Activated CD8-positive, alpha-beta memory T cell treated with anti-CD3 and anti-CD28 coated beads, Interleukin-2, amount 50 U/mL, for 24 hours (primary cell): ENCODE results near the gene ASB11.

Experiments
- DNase-seq: peaks from one replicate; pipeline ENCODE4 v3.0.0-alpha.2; 2020; ENCODE audit errors: extremely low read depth

Gene ASB11

GRCh38 chrX:15315509-15315908 lies at the start of gene ASB11:
TSS of gene ASB11 (minus strand) at chrX:15315640. CDS start at chrX:15315605, 35 bp downstream.
- no peak for DNase-seq

DNA sequence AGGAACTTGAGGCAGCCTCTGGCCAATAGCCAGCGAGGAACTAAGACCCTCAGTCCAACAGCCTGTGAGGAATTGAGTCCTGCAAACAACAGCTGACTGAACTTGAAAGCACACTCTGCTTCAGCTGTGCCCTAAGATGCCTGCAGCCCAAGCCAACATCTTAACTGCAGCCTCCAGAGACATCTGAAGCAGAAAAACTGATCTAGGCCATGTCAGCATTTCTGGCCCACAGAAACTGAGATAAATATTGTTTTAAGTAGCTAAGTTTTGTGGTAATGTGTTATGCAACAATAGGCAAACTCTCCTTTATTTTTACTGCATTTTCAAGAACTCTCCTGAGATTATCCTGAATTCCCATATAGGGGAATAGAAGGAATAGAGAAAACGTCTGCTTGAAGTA lies 44.3 kb upstream of the ASB11 start:
- no peak for DNase-seq

DNA sequence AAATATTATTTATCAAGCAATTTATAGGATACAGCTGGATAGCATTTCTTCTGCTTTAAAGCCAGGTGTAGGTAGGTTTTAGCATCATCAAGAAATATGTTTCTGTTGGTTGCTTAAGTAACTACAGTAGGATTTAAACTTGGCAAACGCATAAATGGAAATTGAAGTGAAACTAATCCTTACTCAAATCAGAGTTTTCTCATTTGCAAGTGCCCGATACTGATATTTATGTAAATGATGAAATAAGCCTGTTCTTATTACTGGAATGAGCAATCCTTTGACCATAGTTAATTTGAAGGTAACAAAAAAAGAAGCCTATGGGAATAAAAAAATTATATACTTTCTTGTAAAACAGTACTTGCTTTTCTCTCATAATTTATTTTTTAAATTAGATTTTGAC lies 43.1 kb upstream of the ASB11 start:
- no peak for DNase-seq

GRCh38 chrX:15356444-15356843 lies 41.0 kb upstream of the ASB11 start:
- DNase-seq: no peak

- no peak for DNase-seq
Observed at GRCh38 chrX:15350329-15350996, 35.0 kb upstream of the ASB11 start.

DNA sequence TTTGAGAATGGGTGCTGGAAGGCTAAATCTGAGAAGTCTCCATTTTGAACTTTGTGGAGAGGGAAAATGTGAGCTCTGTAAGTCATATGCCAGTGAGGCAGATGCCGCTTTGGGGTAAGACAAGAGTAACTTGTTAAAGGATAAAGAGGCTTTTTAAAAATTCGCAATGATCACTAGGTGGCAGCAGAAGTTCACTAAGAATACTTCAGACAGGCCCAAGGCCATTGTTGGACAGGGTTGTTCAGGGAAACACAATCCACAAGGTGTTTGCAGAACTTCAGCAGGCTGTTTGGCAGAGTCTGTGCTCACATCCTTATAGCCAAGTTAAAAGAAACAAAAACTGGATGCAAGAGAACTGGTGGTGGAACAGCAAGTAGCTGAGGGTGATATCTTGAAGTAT lies 33.6 kb upstream of the ASB11 start:
- no peak for DNase-seq

GRCh38 chrX:15345976-15346375 lies 30.5 kb upstream of the ASB11 start:
- no peak for DNase-seq

- DNase-seq: no peak
Observed at GRCh38 chrX:15344106-15344505, 28.7 kb upstream of the ASB11 start.

- DNase-seq: no peak
Observed at GRCh38 chrX:15343075-15343476, 27.6 kb upstream of the ASB11 start.

- no peak for DNase-seq
Observed at GRCh38 chrX:15340867-15341266, 25.4 kb upstream of the ASB11 start.

DNA sequence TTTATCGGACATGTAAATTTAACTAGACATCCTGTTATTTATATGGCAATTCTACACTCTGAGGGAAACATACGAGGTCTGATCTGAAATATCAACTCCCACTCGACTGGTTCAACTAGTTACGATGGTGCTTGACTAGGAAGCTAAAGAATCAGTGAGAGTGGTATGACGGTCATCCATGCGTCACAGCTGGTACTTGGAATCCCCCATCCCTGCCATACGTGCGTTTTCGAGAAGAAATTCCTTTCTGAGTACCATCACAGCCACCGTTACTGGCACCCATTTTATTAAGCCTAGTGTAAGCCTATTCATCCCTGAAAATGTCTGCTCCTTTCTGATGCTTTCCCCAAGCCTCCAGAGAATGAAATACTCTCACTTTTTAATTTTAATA lies 20.6 kb upstream of the ASB11 start:
- DNase-seq: no peak

- peak; percentile 76 for DNase-seq
Observed at GRCh38 chrX:15335135-15336022, 19.9 kb upstream of the ASB11 start, which contains the start of gene PIGA. TSS of gene PIGA (minus strand) at chrX:15335523. CDS start at chrX:15331930, 3,593 bp downstream.

DNA sequence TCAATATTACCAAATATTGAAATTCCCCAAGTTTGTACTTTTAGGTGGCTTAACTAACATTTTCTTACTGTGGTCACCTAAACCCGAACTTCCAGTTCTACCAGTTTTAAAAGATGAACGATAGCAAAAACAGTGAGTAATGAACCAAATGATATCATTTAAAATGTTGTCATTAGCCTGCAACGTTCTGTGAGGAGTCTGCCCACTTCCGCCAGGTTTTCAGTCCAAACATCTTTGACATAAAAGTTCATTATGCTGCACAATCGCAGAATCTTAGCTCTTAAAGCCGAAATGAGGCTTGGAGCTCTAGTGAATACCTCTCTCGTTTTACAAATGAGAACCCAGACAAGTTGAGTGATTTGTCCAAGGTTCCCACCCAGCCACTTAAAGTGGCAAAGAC lies 19.1 kb upstream of the ASB11 start:
- no peak for DNase-seq

DNA sequence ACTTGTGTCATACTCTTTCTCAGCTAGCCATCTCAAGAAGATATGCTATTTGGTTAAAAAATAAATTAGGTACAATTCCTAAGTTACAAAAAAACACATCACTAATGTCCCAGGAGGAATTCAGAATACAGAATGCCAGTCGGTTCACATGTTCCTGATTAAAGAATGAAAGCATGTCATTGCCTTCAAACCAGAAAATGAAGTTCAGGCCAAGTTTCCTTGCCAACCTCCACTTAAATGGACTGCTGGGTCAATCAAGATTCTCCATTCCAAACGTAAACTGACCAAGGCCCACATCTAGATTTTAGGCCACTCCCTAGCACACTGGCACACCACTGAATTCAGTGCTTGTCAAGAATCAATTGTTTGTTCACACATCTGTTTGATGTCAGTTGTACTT lies 13.4 kb upstream of the ASB11 start:
- DNase-seq: no peak

- no peak for DNase-seq
Observed at GRCh38 chrX:15328131-15328530, 12.7 kb upstream of the ASB11 start.

DNA sequence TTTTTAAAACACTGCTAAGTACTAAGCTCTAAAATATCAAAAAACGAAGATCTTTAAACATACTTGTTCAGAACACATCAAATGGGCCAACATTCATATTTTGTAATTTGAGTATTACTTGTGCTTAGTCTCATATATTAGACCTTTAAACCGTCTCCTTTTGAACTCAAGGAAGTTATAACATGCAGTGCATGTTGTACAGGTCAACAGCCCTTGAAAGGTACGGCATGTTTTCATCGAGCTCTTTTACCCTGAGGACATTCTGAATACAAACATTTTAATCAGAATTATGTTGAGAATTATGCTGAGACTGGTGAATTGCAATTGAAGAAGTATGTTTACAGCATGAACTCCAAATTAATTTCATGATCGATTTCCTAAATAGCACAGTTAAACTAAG lies 7.0 kb upstream of the ASB11 start:
- DNase-seq: no peak

DNA sequence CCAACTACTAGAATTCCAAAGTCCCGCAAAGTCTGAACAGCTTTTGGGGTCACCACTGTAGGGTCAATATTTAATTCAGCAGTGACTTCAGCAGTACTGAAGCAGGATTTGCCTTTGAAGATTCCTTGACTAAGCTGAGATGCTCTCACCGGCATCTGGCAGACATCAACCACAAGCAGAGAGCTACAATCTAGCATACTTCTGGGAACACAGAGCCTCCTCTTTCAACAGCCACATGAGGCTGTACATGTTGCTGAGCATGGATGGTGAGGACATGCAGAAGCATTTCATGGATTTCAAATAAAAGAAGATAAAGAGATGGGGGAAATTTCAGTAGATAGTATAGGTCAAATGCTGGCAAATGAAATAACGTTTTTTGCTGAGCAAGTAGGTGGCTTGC lies 6.6 kb upstream of the ASB11 start:
- no peak for DNase-seq

- no peak for DNase-seq
Observed at GRCh38 chrX:15321447-15321846, 6.0 kb upstream of the ASB11 start.

- no peak for DNase-seq
Observed at GRCh38 chrX:15320297-15320696, 4.9 kb upstream of the ASB11 start.

DNA sequence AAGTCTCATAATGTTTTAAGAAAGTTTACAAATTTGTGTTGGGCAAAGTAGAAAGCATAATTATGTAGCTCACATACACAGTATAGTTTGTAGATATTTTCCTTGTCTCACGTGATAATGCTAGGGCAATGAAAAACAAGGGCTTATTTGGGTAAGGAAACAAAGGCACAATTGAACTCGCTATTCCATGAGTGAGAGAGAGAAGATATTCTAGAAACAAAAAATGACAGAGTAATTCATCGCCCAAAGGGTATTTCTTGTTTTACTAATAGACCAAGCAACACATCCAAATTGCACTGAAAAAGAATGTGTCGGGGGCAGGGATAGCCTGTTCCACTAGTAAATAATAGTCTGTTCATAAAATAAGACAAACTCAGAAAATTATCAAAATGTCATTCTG lies 3.6 kb upstream of the ASB11 start:
- no peak for DNase-seq

DNA sequence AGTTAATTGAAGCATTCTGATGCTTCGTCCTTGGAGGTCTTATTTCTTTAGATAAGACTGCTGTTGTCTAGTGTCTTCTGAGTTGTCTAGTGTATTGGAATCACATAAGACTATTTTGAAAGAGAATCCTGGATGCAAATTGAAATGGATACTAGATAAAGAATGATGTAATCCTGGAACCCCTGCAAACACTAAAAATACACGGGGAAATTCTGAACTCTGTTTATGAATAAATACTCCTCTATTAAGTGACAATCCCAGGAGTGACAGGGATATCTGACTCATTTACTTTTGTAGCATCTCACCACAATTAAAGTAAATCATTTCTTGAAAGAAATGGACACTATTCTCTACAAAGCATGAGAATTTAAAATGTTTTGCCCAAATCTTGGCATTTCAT lies 968 bp downstream of the ASB11 start:
- DNase-seq: no peak

DNA sequence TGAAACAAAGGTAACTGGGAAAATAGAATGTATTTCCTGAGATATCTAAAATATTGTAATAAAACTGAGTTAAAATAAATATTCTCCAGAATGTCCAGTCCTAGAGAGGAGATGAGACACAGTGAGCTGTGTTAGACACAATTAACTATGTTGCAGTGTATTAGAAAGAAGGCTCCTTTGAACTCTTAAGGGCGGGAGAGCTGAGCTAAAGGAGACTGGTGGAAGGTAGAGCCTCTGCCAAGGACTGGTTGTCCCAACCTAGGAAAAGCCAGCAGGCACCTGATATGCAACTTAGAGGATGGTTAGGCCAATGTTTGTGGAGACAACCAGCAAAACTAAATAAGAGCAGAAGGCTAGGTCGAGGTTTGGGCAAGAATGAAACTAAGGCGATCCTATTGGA lies 4.3 kb downstream of the ASB11 start:
- no peak for DNase-seq

GRCh38 chrX:15310117-15310516 lies 5.3 kb downstream of the ASB11 start:
- DNase-seq: no peak
